Measurements from ENCODE around the gene EIF4H.
A peak's percentile ranks its signal among the peaks of the same experiment; 100 is the strongest.

Gene EIF4H

DNA sequence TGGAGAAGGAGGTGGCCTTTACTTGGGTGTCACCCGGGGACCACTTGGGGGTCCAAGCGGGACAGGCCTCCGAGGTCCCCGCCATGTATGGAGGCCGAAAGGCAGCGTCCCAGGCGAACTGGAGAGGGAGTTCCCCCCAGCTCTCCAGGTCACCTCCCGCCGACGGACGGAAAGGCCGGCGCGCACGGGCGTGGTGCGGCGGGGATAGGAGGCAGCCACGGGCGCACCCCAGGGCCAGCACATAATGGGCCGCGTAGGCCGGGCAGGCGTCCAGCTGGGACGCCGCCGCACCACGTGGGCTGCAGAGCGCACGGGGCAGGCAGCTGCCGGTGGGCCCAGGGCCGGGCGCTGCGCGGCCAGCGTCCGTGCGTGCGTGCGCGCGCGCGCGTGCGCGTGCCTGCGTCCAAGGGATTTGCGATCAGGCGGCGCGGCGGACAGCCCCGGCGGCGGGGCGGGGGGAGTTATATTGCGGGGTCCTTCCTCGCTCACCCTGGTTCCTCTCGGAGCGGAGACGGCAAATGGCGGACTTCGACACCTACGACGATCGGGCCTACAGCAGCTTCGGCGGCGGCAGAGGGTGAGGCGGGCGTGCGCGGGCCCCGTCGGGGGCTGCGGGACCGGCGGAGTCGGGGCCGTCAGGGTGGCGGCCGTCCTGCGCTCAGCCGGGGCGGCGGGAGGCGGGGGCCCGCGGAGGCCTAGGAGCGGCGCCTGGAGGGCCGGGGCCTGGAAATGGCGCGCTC lies at the start of gene EIF4H:
Gene EIF4H (plus strand): TSS at position 491 of the 740 bp plus-strand sequence. CDS start 28 bp downstream, at position 519.
- H3K27ac ChIP-seq, result peak within 1 kb of the TSS; percentile 96 to 98
- H3K4me3 ChIP-seq, result peak within 1 kb of the TSS; percentile 84
- DNase-seq (ENCODE audit: low spot score), result peak; percentile 97
- TF ChIP-seq, protein P1, sequence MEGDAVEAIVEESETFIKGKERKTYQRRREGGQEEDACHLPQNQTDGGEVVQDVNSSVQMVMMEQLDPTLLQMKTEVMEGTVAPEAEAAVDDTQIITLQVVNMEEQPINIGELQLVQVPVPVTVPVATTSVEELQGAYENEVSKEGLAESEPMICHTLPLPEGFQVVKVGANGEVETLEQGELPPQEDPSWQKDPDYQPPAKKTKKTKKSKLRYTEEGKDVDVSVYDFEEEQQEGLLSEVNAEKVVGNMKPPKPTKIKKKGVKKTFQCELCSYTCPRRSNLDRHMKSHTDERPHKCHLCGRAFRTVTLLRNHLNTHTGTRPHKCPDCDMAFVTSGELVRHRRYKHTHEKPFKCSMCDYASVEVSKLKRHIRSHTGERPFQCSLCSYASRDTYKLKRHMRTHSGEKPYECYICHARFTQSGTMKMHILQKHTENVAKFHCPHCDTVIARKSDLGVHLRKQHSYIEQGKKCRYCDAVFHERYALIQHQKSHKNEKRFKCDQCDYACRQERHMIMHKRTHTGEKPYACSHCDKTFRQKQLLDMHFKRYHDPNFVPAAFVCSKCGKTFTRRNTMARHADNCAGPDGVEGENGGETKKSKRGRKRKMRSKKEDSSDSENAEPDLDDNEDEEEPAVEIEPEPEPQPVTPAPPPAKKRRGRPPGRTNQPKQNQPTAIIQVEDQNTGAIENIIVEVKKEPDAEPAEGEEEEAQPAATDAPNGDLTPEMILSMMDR (IDR thresholded peaks at IDR 0.05), result no peak

DNA sequence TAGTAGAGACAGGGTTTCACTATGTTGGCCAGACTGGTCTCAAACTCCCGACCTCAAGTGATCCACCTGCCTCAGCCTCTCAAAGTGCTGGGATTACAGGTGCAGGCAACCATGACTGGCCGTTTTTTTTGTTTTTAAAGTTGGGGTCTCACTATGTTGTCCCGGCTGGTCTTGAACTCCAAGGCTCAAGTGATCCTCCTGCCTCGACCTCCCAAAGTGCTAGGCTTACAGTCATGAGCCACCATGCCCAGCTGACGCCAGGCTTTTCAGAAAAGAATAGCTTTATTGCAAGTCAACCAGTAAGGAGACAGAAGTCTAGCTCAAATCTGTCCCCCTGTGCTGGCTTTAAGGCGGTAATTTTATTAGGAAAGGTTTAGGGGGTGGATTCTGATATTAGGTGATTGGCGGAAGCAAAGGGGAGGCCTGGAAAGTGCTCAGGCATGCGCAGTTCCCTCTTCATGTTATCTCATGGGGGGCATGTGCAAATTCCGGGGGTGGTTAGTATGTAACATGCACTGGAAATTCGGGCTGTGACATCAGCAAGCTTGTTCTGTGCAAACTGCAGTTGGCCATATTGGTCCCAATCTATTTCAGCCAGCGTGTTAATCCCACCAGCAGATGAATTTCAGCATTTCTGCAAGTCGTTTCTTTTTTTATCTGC lies 47.8 kb upstream of the EIF4H start:
- DNase-seq (ENCODE audit: low spot score), result no peak
- no peak overlapping the region for H3K4me3 ChIP-seq
- no peak overlapping the region for H3K27ac ChIP-seq
- TF ChIP-seq, protein P1 (IDR thresholded peaks at IDR 0.05), result no peak

- H3K4me3 ChIP-seq, result no peak overlapping the region
- TF ChIP-seq, protein P1 (IDR thresholded peaks at IDR 0.05), result no peak
- no peak overlapping the region for H3K27ac ChIP-seq
- DNase-seq (ENCODE audit: low spot score), result no peak
Observed at GRCh38 chr7:74129887-74130286, 44.3 kb upstream of the EIF4H start.

DNA sequence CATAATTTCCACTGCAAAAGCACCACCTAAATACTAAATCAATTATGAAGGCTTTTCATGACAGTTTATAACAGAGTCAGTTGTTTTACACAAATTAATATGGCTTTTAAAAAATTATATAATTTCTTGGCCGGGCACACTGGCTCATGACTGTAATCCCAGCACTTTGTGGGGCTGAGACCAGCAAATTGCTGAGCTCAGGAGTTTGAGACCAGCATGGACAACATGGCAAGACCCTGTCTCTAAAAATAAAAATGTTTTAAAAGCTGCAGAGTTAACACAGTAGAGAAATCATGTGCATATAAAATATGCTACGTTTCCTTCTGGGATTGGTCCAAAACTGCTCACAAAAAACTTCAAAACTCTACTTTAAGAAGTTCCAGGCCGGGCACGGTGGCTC lies 43.6 kb upstream of the EIF4H start:
- TF ChIP-seq, protein P1 (IDR thresholded peaks at IDR 0.05), result no peak
- Histone ChIP-seq H3K27ac (no peak overlapping the region), H3K4me3 (no peak overlapping the region)
- DNase-seq (ENCODE audit: low spot score), result no peak

- TF ChIP-seq, protein P1 (IDR thresholded peaks at IDR 0.05), result no peak
- DNase-seq (ENCODE audit: low spot score), result no peak
- Histone ChIP-seq H3K27ac (no peak overlapping the region), H3K4me3 (no peak overlapping the region)
Observed at GRCh38 chr7:74134117-74134620, 40.0 kb upstream of the EIF4H start.

GRCh38 chr7:74138334-74138867 lies 35.8 kb upstream of the EIF4H start:
- DNase-seq (ENCODE audit: low spot score), result no peak
- Histone ChIP-seq H3K27ac (no peak overlapping the region), H3K4me3 (no peak overlapping the region)
- TF ChIP-seq, protein P1 (IDR thresholded peaks at IDR 0.05), result no peak
